WTC11 (cell line): Measurements from ENCODE around the gene DOK3. TPM values are rescaled to one million over a fixed set of nuclear protein-coding genes. Genes with fewer than 3 reads are reported as not detected.
A peak's percentile ranks its signal among the peaks of the same experiment; 100 is the strongest.

Source experiments
- ATAC-seq: fragments of 200-7000 bp; cut with Tn5 transposase; 2 replicates; pipeline ENCODE4 v1.10.0; 2021; ENCODE audit warnings: mild to moderate bottlenecking, moderate library complexity
- CTCF ChIA-PET: fragments of 300-600 bp; sonication (Branson Sonifier 250); formaldehyde crosslinking; loops from one replicate; lab custom pipeline; 2021; ENCODE audit warnings: antibody characterized with exemption; lab: Charles Lee
- POLR2A ChIA-PET: fragments of 350-600 bp; sonication (Branson Sonifier 250); formaldehyde crosslinking; loops from one replicate; lab custom pipeline; 2021; ENCODE audit warnings: antibody characterized with exemption; lab: Charles Lee
- DNase-seq: peaks from one replicate; pipeline ENCODE4 v3.0.0; 2021; ENCODE audit warnings: low spot score
- H3K27ac Mint-ChIP-seq: 2 replicates; pipeline ENCODE4 v1.8.0; 2021; ENCODE audit warnings: mixed read lengths
- H3K27me3 Mint-ChIP-seq: 2 replicates; pipeline ENCODE4 v1.8.0; 2021; ENCODE audit warnings: low read depth, mild to moderate bottlenecking, moderate library complexity, mixed read lengths
- H3K36me3 Mint-ChIP-seq: 2 replicates; pipeline ENCODE4 v1.8.0; 2021; ENCODE audit warnings: mixed read lengths
- H3K4me1 Mint-ChIP-seq: 2 replicates; pipeline ENCODE4 v1.8.0; 2022; ENCODE audit warnings: mixed read lengths
- H3K4me3 Mint-ChIP-seq: 2 replicates; pipeline ENCODE4 v1.8.0; 2021; ENCODE audit warnings: mild to moderate bottlenecking, moderate library complexity, mixed read lengths
- H3K9me3 Mint-ChIP-seq: 2 replicates; pipeline ENCODE4 v1.8.0; 2021; ENCODE audit warnings: mixed read lengths
- GRHL2 ChIP-seq: fragments of 250-450 bp; sonication (Bioruptor Pico); IDR thresholded peaks from 2 replicates; pipeline ENCODE4 v1.8.0; 2022; ENCODE audit warnings: mild to moderate bottlenecking, moderate library complexity; ENCODE audit not compliant: insufficient replicate concordance, severe bottlenecking
- NFATC4 ChIP-seq: fragments of 250-450 bp; sonication (Bioruptor Pico); IDR thresholded peaks from 2 replicates; pipeline ENCODE4 v1.9.0; 2021; ENCODE audit warnings: mild to moderate bottlenecking
- NR3C1 ChIP-seq: sonication (generic); formaldehyde crosslinking; conservative IDR thresholded peaks from 2 replicates; pipeline ENCODE4 v1.8.1; 2023; ENCODE audit warnings: low read depth, mild to moderate bottlenecking, missing genetic modification reagents
- OVOL2 ChIP-seq: fragments of 250-450 bp; sonication (Bioruptor Pico); IDR thresholded peaks from 2 replicates; pipeline ENCODE4 v1.9.0; 2021; ENCODE audit warnings: mild to moderate bottlenecking, borderline replicate concordance
- SOX15 ChIP-seq: fragments of 250-450 bp; sonication (Bioruptor Pico); IDR thresholded peaks from 2 replicates; pipeline ENCODE4 v1.9.0; 2021; ENCODE audit warnings: mild to moderate bottlenecking
- TCF7 ChIP-seq: sonication (generic); formaldehyde crosslinking; IDR thresholded peaks from 2 replicates; pipeline ENCODE4 v1.8.0; 2022; ENCODE audit warnings: mild to moderate bottlenecking, low read depth, missing genetic modification reagents, moderate library complexity
- ZNF121 ChIP-seq: sonication (generic); formaldehyde crosslinking; IDR thresholded peaks from 2 replicates; pipeline ENCODE4 v1.8.0; 2023; ENCODE audit warnings: missing genetic modification reagents
- ZNF263 ChIP-seq: sonication (generic); formaldehyde crosslinking; IDR thresholded peaks from 2 replicates; pipeline ENCODE4 v1.8.1; 2022; ENCODE audit warnings: low read depth, mild to moderate bottlenecking, moderate library complexity, missing genetic modification reagents
- ZNF396 ChIP-seq: fragments of 250-450 bp; sonication (Bioruptor Pico); IDR thresholded peaks from 2 replicates; pipeline ENCODE4 v1.8.0; 2021; ENCODE audit warnings: mild to moderate bottlenecking, moderate library complexity, borderline replicate concordance
- ZNF671 ChIP-seq: fragments of 250-450 bp; sonication (Bioruptor Pico); IDR thresholded peaks from 2 replicates; pipeline ENCODE4 v1.8.0; 2021; ENCODE audit warnings: mild to moderate bottlenecking
- total RNA-seq: library from RNA; stranded (reverse); gene quantifications from 3 replicates; pipeline ENCODE4 v1.2.3, GENCODE V29; 2021
- TF ChIP-seq, protein P1 (sequence below): sonication (generic); formaldehyde crosslinking; IDR thresholded peaks from 2 replicates; pipeline ENCODE4 v1.8.1; 2023; ENCODE audit warnings: mild to moderate bottlenecking, moderate library complexity, missing genetic modification reagents
- TF ChIP-seq, protein P2 (sequence below): fragments of 250-450 bp; sonication (Bioruptor Pico); IDR thresholded peaks from 2 replicates; pipeline ENCODE4 v1.9.0; 2021; ENCODE audit warnings: moderate library complexity, mild to moderate bottlenecking, inconsistent platforms, borderline replicate concordance
- TF ChIP-seq, protein P3 (sequence below): fragments of 250-450 bp; sonication (Bioruptor Pico); IDR thresholded peaks from 2 replicates; pipeline ENCODE4 v1.9.0; 2021; ENCODE audit warnings: mild to moderate bottlenecking
- TF ChIP-seq, protein P4 (sequence below): sonication (generic); formaldehyde crosslinking; IDR thresholded peaks from 2 replicates; pipeline ENCODE4 v1.8.0; 2022; ENCODE audit warnings: mild to moderate bottlenecking, missing genetic modification reagents
- TF ChIP-seq, protein P5 (sequence below): sonication (generic); formaldehyde crosslinking; IDR thresholded peaks from 2 replicates; pipeline ENCODE4 v1.8.1; 2023; ENCODE audit warnings: mild to moderate bottlenecking, missing genetic modification reagents, moderate library complexity
- TF ChIP-seq, protein P6 (sequence below): sonication (generic); formaldehyde crosslinking; IDR thresholded peaks from 2 replicates; pipeline ENCODE4 v1.8.1; 2023; ENCODE audit warnings: mild to moderate bottlenecking, missing genetic modification reagents, borderline replicate concordance
- TF ChIP-seq, protein P7 (sequence below): sonication (generic); formaldehyde crosslinking; IDR thresholded peaks from 2 replicates; pipeline ENCODE4 v1.8.1; 2022; ENCODE audit warnings: mild to moderate bottlenecking, moderate library complexity, missing genetic modification reagents
- TF ChIP-seq, protein P8 (sequence below): fragments of 250-450 bp; sonication (Bioruptor Pico); IDR thresholded peaks from 2 replicates; pipeline ENCODE4 v1.9.0; 2021; ENCODE audit warnings: mild to moderate bottlenecking
- TF ChIP-seq, protein P9 (sequence below): sonication (generic); formaldehyde crosslinking; IDR thresholded peaks from 2 replicates; pipeline ENCODE4 v1.8.1; 2023; ENCODE audit warnings: mild to moderate bottlenecking, missing genetic modification reagents
- TF ChIP-seq, protein P10 (sequence below): sonication (generic); formaldehyde crosslinking; IDR thresholded peaks from 2 replicates; pipeline ENCODE4 v1.8.1; 2023; ENCODE audit warnings: mild to moderate bottlenecking, missing genetic modification reagents, moderate library complexity

The DOK3 gene
- total RNA-seq, 1 experiment from 2014 or later: 9.9 TPM

DNA sequence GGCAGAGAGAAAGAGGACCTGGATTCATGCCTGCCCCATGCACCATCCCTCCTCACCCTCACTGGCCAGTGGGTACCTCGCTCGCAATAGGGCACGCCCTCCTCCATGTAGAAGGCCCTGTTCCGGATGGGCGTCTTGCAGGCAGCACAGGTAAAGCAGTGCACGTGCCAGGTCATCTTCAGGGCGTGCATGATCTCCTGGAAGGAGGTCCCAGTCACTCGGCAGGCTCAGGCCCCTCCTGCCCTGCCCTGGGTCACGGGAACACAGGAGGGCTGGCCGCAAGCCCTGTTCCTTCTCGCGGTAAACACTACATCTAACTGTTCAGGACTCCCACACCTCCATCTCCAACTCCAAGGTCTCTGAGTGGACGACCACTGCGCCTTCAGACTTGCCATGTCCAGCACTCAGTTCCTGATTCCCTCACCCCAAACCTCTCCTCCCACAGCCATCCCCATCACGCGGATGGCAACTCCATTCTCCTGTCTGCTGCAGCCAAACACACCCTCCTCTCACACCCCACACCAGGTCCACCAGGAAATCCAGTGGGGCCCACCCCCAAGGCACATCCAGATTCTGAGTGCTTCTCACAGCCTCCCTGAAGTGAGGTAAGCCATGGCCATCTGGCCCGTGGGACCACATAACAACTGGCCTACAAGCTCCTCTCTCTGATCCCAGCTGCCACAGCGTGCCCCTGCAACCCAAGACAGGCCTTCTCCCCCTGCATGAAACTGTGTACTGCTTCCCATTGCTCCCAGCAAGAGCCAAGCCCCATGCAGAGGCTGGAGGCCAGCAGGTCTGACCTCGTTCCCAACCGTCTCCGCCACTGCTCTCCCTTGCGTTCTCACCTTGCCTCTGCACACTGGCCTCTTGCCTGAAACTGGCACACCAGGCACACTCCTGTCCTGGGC, 25.4 kb downstream of the DOK3 start:
- no peaks in the 10 kb centered on the region for H3K27me3 Mint-ChIP-seq
- TF ChIP-seq, protein P1, sequence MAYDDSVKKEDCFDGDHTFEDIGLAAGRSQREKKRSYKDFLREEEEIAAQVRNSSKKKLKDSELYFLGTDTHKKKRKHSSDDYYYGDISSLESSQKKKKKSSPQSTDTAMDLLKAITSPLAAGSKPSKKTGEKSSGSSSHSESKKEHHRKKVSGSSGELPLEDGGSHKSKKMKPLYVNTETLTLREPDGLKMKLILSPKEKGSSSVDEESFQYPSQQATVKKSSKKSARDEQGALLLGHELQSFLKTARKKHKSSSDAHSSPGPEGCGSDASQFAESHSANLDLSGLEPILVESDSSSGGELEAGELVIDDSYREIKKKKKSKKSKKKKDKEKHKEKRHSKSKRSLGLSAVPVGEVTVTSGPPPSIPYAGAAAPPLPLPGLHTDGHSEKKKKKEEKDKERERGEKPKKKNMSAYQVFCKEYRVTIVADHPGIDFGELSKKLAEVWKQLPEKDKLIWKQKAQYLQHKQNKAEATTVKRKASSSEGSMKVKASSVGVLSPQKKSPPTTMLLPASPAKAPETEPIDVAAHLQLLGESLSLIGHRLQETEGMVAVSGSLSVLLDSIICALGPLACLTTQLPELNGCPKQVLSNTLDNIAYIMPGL (CRISPR knock-in tag): no peak
- TF ChIP-seq ZNF396 (CRISPR knock-in tag) (no peak), NR3C1 (CRISPR knock-in tag) (no peak), ZNF671 (CRISPR knock-in tag) (no peak), ZNF121 (no peak), TCF7 (no peak), ZNF263 (no peak), OVOL2 (CRISPR knock-in tag) (no peak), SOX15 (CRISPR knock-in tag) (no peak), GRHL2 (CRISPR knock-in tag) (no peak), NFATC4 (CRISPR knock-in tag) (no peak)
- TF ChIP-seq, protein P2, sequence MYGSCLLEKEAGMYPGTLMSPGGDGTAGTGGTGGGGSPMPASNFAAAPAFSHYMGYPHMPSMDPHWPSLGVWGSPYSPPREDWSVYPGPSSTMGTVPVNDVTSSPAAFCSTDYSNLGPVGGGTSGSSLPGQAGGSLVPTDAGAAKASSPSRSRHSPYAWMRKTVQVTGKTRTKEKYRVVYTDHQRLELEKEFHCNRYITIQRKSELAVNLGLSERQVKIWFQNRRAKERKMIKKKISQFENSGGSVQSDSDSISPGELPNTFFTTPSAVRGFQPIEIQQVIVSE (CRISPR knock-in tag): no peak
- TF ChIP-seq, protein P3, sequence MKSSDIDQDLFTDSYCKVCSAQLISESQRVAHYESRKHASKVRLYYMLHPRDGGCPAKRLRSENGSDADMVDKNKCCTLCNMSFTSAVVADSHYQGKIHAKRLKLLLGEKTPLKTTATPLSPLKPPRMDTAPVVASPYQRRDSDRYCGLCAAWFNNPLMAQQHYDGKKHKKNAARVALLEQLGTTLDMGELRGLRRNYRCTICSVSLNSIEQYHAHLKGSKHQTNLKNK: no peak
- TF ChIP-seq, protein P4, sequence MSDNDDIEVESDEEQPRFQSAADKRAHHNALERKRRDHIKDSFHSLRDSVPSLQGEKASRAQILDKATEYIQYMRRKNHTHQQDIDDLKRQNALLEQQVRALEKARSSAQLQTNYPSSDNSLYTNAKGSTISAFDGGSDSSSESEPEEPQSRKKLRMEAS: no peak
- TF ChIP-seq, protein P5, sequence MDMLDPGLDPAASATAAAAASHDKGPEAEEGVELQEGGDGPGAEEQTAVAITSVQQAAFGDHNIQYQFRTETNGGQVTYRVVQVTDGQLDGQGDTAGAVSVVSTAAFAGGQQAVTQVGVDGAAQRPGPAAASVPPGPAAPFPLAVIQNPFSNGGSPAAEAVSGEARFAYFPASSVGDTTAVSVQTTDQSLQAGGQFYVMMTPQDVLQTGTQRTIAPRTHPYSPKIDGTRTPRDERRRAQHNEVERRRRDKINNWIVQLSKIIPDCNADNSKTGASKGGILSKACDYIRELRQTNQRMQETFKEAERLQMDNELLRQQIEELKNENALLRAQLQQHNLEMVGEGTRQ (CRISPR knock-in tag): no peak
- TF ChIP-seq, protein P6, sequence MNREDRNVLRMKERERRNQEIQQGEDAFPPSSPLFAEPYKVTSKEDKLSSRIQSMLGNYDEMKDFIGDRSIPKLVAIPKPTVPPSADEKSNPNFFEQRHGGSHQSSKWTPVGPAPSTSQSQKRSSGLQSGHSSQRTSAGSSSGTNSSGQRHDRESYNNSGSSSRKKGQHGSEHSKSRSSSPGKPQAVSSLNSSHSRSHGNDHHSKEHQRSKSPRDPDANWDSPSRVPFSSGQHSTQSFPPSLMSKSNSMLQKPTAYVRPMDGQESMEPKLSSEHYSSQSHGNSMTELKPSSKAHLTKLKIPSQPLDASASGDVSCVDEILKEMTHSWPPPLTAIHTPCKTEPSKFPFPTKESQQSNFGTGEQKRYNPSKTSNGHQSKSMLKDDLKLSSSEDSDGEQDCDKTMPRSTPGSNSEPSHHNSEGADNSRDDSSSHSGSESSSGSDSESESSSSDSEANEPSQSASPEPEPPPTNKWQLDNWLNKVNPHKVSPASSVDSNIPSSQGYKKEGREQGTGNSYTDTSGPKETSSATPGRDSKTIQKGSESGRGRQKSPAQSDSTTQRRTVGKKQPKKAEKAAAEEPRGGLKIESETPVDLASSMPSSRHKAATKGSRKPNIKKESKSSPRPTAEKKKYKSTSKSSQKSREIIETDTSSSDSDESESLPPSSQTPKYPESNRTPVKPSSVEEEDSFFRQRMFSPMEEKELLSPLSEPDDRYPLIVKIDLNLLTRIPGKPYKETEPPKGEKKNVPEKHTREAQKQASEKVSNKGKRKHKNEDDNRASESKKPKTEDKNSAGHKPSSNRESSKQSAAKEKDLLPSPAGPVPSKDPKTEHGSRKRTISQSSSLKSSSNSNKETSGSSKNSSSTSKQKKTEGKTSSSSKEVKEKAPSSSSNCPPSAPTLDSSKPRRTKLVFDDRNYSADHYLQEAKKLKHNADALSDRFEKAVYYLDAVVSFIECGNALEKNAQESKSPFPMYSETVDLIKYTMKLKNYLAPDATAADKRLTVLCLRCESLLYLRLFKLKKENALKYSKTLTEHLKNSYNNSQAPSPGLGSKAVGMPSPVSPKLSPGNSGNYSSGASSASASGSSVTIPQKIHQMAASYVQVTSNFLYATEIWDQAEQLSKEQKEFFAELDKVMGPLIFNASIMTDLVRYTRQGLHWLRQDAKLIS (CRISPR knock-in tag): no peak
- TF ChIP-seq, protein P7, sequence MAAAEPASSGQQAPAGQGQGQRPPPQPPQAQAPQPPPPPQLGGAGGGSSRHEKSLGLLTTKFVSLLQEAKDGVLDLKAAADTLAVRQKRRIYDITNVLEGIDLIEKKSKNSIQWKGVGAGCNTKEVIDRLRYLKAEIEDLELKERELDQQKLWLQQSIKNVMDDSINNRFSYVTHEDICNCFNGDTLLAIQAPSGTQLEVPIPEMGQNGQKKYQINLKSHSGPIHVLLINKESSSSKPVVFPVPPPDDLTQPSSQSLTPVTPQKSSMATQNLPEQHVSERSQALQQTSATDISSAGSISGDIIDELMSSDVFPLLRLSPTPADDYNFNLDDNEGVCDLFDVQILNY (CRISPR knock-in tag): no peak
- TF ChIP-seq, protein P8, sequence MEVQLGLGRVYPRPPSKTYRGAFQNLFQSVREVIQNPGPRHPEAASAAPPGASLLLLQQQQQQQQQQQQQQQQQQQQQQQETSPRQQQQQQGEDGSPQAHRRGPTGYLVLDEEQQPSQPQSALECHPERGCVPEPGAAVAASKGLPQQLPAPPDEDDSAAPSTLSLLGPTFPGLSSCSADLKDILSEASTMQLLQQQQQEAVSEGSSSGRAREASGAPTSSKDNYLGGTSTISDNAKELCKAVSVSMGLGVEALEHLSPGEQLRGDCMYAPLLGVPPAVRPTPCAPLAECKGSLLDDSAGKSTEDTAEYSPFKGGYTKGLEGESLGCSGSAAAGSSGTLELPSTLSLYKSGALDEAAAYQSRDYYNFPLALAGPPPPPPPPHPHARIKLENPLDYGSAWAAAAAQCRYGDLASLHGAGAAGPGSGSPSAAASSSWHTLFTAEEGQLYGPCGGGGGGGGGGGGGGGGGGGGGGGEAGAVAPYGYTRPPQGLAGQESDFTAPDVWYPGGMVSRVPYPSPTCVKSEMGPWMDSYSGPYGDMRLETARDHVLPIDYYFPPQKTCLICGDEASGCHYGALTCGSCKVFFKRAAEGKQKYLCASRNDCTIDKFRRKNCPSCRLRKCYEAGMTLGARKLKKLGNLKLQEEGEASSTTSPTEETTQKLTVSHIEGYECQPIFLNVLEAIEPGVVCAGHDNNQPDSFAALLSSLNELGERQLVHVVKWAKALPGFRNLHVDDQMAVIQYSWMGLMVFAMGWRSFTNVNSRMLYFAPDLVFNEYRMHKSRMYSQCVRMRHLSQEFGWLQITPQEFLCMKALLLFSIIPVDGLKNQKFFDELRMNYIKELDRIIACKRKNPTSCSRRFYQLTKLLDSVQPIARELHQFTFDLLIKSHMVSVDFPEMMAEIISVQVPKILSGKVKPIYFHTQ: no peak
- TF ChIP-seq, protein P9, sequence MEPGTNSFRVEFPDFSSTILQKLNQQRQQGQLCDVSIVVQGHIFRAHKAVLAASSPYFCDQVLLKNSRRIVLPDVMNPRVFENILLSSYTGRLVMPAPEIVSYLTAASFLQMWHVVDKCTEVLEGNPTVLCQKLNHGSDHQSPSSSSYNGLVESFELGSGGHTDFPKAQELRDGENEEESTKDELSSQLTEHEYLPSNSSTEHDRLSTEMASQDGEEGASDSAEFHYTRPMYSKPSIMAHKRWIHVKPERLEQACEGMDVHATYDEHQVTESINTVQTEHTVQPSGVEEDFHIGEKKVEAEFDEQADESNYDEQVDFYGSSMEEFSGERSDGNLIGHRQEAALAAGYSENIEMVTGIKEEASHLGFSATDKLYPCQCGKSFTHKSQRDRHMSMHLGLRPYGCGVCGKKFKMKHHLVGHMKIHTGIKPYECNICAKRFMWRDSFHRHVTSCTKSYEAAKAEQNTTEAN (CRISPR knock-in tag): no peak
- TF ChIP-seq, protein P10, sequence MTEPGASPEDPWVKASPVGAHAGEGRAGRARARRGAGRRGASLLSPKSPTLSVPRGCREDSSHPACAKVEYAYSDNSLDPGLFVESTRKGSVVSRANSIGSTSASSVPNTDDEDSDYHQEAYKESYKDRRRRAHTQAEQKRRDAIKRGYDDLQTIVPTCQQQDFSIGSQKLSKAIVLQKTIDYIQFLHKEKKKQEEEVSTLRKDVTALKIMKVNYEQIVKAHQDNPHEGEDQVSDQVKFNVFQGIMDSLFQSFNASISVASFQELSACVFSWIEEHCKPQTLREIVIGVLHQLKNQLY: no peak
- CTCF ChIA-PET: interaction anchor here (1.3 kb wide), 1 partner anchor 94 kb away, joined by 3 read pairs; no protein-coding TSS in a partner anchor
- peak overlapping the region; percentile 81 for H3K27ac Mint-ChIP-seq
- ATAC-seq: no peak
- no peak for DNase-seq
- peaks cover 49% of the 10 kb centered on the region for H3K36me3 Mint-ChIP-seq
- POLR2A ChIA-PET: interaction anchor here (1.0 kb wide), 1 partner anchor 15 kb away, joined by 3 read pairs; no protein-coding TSS in a partner anchor
- H3K4me3 Mint-ChIP-seq: no peak overlapping the region
- no peaks in the 10 kb centered on the region for H3K4me1 Mint-ChIP-seq
- no peaks in the 10 kb centered on the region for H3K9me3 Mint-ChIP-seq
